ENCODE measurements around the gene SURF2. TPM values are rescaled to one million over a fixed set of nuclear protein-coding genes. Genes with fewer than 3 reads are reported as not detected.

The SURF2 gene
- total and polyA plus RNA-seq, 2 experiments from 2014 or later = 39.9 to 104 TPM

- TF ChIP-seq ZNF462 (CRISPR knock-in tag; IDR thresholded peaks at IDR 0.05) = no peak
These were observed 12.0 kb downstream of the SURF2 start (continued) for GRCh38 chr9:133368249-133368881.

GRCh38 chr9:133369422-133369821, 13.1 kb downstream of the SURF2 start:
- Histone ChIP-seq H3K4me3 (no peak overlapping the region), H3K79me2 (replicated peaks; ENCODE audit: insufficient read depth) (peaks cover 88% of the 10 kb centered on the region), H2AFZ (no peak overlapping the region), H4K20me1 (replicated peaks; ENCODE audit: insufficient read depth) (peaks cover 78% of the 10 kb centered on the region), H3K4me1 (ENCODE audit: insufficient read depth) (peaks cover 1% of the 10 kb centered on the region; the same call in 1 of the 2 replicates), H3K36me3 (ENCODE audit: insufficient read depth) (peaks cover 15% of the 10 kb centered on the region), H3K4me2 (no peak overlapping the region), H3F3A (replicated peaks; ENCODE audit: low read depth) (peaks cover 10% of the 10 kb centered on the region; the same call in 1 of the 2 replicates), H3K27ac (ENCODE audit: low read depth) (no peak overlapping the region), H3K27me3 (ENCODE audit: insufficient read depth) (no peaks in the 10 kb centered on the region), H3K9me2 (ENCODE audit: insufficient read depth) (no peaks in the 10 kb centered on the region)
- no peak overlapping the region for H3K4me3 Mint-ChIP-seq
- ATAC-seq (no peak), DNase-seq (ENCODE audit: low spot score) (no peak)
- H3K27ac Mint-ChIP-seq = no peak overlapping the region
- peaks cover 11% of the 10 kb centered on the region; the same call in 2 of the 3 replicates for H3K4me1 Mint-ChIP-seq
- H3K9me3 Mint-ChIP-seq = no peaks in the 10 kb centered on the region
- peaks cover 57% of the 10 kb centered on the region for H3K36me3 Mint-ChIP-seq (ENCODE audit: low read depth)
- H3K27me3 Mint-ChIP-seq (ENCODE audit: insufficient read depth, low read depth, poor library complexity) = peaks cover 6% of the 10 kb centered on the region
- TF ChIP-seq ZNF331 (CRISPR knock-in tag; IDR thresholded peaks at IDR 0.05; ENCODE audit: low read depth) = no peak
- no peak for TF ChIP-seq ETS1 (IDR thresholded peaks at IDR 0.05)
- no peak for TF ChIP-seq REST (IDR thresholded peaks at IDR 0.05; ENCODE audit: unreplicated experiment)
- no peak for TF ChIP-seq NANOG (IDR thresholded peaks at IDR 0.05; ENCODE audit: borderline replicate concordance)
- TF ChIP-seq ZNF114 (CRISPR knock-in tag; IDR thresholded peaks at IDR 0.05) = no peak
- TF ChIP-seq EZH2phosphoT487 (IDR thresholded peaks at IDR 0.05; ENCODE audit: unreplicated experiment) = no peak
- TF ChIP-seq STAT1 (IDR thresholded peaks at IDR 0.05; ENCODE audit: unreplicated experiment) = no peak
- no peak for TF ChIP-seq CTCF (conservative IDR thresholded peaks at IDR 0.05; ENCODE audit: low read depth in 2 of 2)
- no peak for TF ChIP-seq CREB1 (CRISPR knock-in tag; IDR thresholded peaks at IDR 0.05; ENCODE audit: low read depth)
- no peak for TF ChIP-seq JUNB (IDR thresholded peaks at IDR 0.05; ENCODE audit: unreplicated experiment)
- TF ChIP-seq EZH2 (IDR thresholded peaks at IDR 0.05; ENCODE audit: low read depth, unreplicated experiment) = no peak
